Stimulated activated CD8-positive, alpha-beta memory T cell treated with anti-CD3 and anti-CD28 coated beads, Interleukin-15, amount 100 ng/mL, for 1 hour (primary cell): ENCODE data around the gene SYPL2.
"Not testable (repeated sequence)": the region's sequence is repeated elsewhere in the genome, so short reads cannot be mapped to it uniquely, and the experiment has no call there.

Source experiments
- DNase-seq: peaks from one replicate; pipeline ENCODE4 v3.0.0-alpha.2; 2020; ENCODE audit warnings: low read depth

Gene SYPL2

GRCh38 chr1:109472779-109473178, 6.4 kb downstream of the SYPL2 start:
- DNase-seq: no peak

GRCh38 chr1:109473284-109474057, 7.1 kb downstream of the SYPL2 start:
- DNase-seq: not testable (repeated sequence)

GRCh38 chr1:109474697-109475096, 8.4 kb downstream of the SYPL2 start:
- no peak for DNase-seq

GRCh38 chr1:109475261-109475660, 8.9 kb downstream of the SYPL2 start:
- no peak for DNase-seq

GRCh38 chr1:109476825-109477224, 10.5 kb downstream of the SYPL2 start:
- DNase-seq: no peak

GRCh38 chr1:109477821-109478220, 11.5 kb downstream of the SYPL2 start:
- DNase-seq: no peak

GRCh38 chr1:109478806-109479205, 12.5 kb downstream of the SYPL2 start:
- DNase-seq: no peak

- DNase-seq: no peak
Observed at GRCh38 chr1:109479311-109479710, 13.0 kb downstream of the SYPL2 start.

GRCh38 chr1:109479901-109480300, 13.6 kb downstream of the SYPL2 start:
- no peak for DNase-seq

GRCh38 chr1:109481646-109482045, 15.3 kb downstream of the SYPL2 start:
- DNase-seq: no peak

- DNase-seq: no peak
Observed at GRCh38 chr1:109482242-109482641, 15.9 kb downstream of the SYPL2 start.

GRCh38 chr1:109482791-109483671, 16.7 kb downstream of the SYPL2 start:
- DNase-seq: no peak

GRCh38 chr1:109483672-109484518, 17.5 kb downstream of the SYPL2 start, which contains the start of gene ATXN7L2:
TSS of gene ATXN7L2 (plus strand) at chr1:109483905. CDS start at chr1:109483954, 49 bp downstream.
- peak; percentile 80 for DNase-seq

GRCh38 chr1:109484519-109484975, 18.2 kb downstream of the SYPL2 start:
- DNase-seq: no peak

- DNase-seq: no peak
Observed at GRCh38 chr1:109485001-109485400, 18.7 kb downstream of the SYPL2 start.

GRCh38 chr1:109487261-109487660, 20.9 kb downstream of the SYPL2 start:
- no peak for DNase-seq

GRCh38 chr1:109488201-109488600, 21.9 kb downstream of the SYPL2 start:
- no peak for DNase-seq

- no peak for DNase-seq
Observed at GRCh38 chr1:109488696-109489095, 22.4 kb downstream of the SYPL2 start.

GRCh38 chr1:109490029-109490933, 23.9 kb downstream of the SYPL2 start:
- peak; percentile 70 for DNase-seq

GRCh38 chr1:109490934-109491302, 24.6 kb downstream of the SYPL2 start:
- no peak for DNase-seq

- no peak for DNase-seq
Observed at GRCh38 chr1:109491372-109491771, 25.0 kb downstream of the SYPL2 start.
